ENCODE data around the gene CLCN1. TPM values are rescaled to one million over a fixed set of nuclear protein-coding genes. Genes with fewer than 3 reads are reported as not detected.

The CLCN1 gene
- total RNA-seq, 2 donors from 2014 or later: 0.23 TPM; not detected in 1

- intact Hi-C loops (cut with DNase I): no loop called here
- Histone ChIP-seq H3K27me3 (replicated peaks; ENCODE audit: insufficient read depth) (no peaks in the 10 kb centered on the region), H3K36me3 (peaks cover 0 to 12% of the 10 kb centered on the region in 2 donors), H3K4me1 (replicated peaks) (no peaks in the 10 kb centered on the region), H3K27ac (no peak overlapping the region), H3K4me3 (no peak overlapping the region), H3K9me3 (no peaks in the 10 kb centered on the region)
- no peak for DNase-seq (ENCODE audit: low spot score)
- WGBS: 82% methylated on average over 22 of the region's 23 CpGs
- TF ChIP-seq CTCF (IDR thresholded peaks at IDR 0.05): no peak
- no peak for TF ChIP-seq POLR2AphosphoS5 (IDR thresholded peaks at IDR 0.05)
- no peak for TF ChIP-seq POLR2A (IDR thresholded peaks at IDR 0.05)
These were observed 71.5 kb downstream of the CLCN1 start for GRCh38 chr7:143387156-143387975.

GRCh38 chr7:143388051-143388450 is 72.1 kb downstream of the CLCN1 start:
- Histone ChIP-seq H3K4me3 (no peak overlapping the region), H3K4me1 (replicated peaks) (no peaks in the 10 kb centered on the region), H3K36me3 (peaks cover 0 to 12% of the 10 kb centered on the region in 2 donors), H3K9me3 (no peaks in the 10 kb centered on the region), H3K27me3 (replicated peaks; ENCODE audit: insufficient read depth) (no peaks in the 10 kb centered on the region), H3K27ac (no peak overlapping the region)
- TF ChIP-seq POLR2A (IDR thresholded peaks at IDR 0.05) (no peak), POLR2AphosphoS5 (IDR thresholded peaks at IDR 0.05) (no peak), CTCF (IDR thresholded peaks at IDR 0.05) (no peak)
- intact Hi-C loops (cut with DNase I): no loop called here
- 77% methylated on average over 10 of the region's 10 CpGs for WGBS
- DNase-seq (ENCODE audit: low spot score): no peak

GRCh38 chr7:143388491-143389101 is 72.7 kb downstream of the CLCN1 start:
- no peak overlapping the region for H3K27ac ChIP-seq
- H3K4me1 ChIP-seq (replicated peaks): no peaks in the 10 kb centered on the region
- H3K36me3 ChIP-seq: peaks cover 0 to 12% of the 10 kb centered on the region in 2 donors
- intact Hi-C loops (cut with DNase I): no loop called here
- H3K4me3 ChIP-seq: no peak overlapping the region
- H3K27me3 ChIP-seq (replicated peaks; ENCODE audit: insufficient read depth): no peaks in the 10 kb centered on the region
- H3K9me3 ChIP-seq: no peaks in the 10 kb centered on the region
- no peak for DNase-seq (ENCODE audit: low spot score)
- 85% methylated on average over 27 of the region's 28 CpGs for WGBS
- no peak for TF ChIP-seq CTCF (IDR thresholded peaks at IDR 0.05)
- TF ChIP-seq POLR2A (IDR thresholded peaks at IDR 0.05): no peak
- TF ChIP-seq POLR2AphosphoS5 (IDR thresholded peaks at IDR 0.05): no peak

DNA sequence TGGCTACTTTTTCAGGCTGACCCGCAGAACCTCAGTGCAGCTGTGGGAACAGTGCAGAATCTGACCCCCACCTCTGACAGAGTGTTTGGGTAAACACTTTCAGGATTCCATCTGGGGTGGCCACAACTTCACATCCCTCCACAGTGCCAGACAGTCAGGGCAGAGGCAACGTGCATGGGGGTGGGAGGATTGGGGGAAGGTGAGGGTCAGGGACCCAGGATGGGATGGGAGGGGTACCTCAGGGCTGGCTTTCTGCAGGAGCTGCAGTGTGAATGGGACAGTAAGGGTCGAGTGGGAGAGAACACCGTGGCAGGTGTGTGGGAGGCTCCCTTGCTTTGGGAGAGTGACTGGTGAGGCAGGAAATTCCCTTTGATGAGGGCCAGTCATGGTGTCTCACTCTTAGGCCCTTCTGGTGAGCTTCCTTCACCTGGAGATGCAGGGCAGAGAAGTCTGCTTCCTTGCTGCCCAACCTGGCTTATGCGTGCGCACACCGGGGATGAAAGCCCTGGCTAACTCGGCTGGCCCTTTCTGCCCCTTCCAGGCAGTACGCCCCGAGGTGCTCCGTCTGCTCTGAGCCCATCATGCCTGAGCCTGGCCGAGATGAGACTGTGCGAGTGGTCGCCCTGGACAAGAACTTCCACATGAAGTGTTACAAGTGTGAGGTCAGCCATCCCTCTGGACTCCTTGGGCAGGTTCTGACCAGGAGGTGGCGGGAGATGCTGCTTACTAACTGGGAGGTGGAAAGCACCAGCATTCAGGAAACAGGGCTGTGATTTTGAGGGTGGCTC is 73.6 kb downstream of the CLCN1 start:
- Histone ChIP-seq H3K27me3 (replicated peaks; ENCODE audit: insufficient read depth) (no peaks in the 10 kb centered on the region), H3K4me3 (no peak overlapping the region), H3K4me1 (replicated peaks) (no peaks in the 10 kb centered on the region), H3K27ac (no peak overlapping the region), H3K9me3 (no peaks in the 10 kb centered on the region), H3K36me3 (peaks cover 0 to 12% of the 10 kb centered on the region in 2 donors)
- TF ChIP-seq POLR2A (IDR thresholded peaks at IDR 0.05): no peak
- no peak for TF ChIP-seq CTCF (IDR thresholded peaks at IDR 0.05)
- TF ChIP-seq POLR2AphosphoS5 (IDR thresholded peaks at IDR 0.05): no peak
- no peak for DNase-seq (ENCODE audit: low spot score)
- WGBS: 80% methylated on average over 15 of the region's 15 CpGs
- intact Hi-C loops (cut with DNase I): loop anchor here (10.0 kb wide), 1 partner anchor 535 kb away; the partner anchor contains the start of gene EPHB6

Data from prostate gland (tissue), 2 donors.